Measurements from ENCODE around the gene LAMA3.

GRCh38 chr18:23847321-23847986 is 158.2 kb downstream of the LAMA3 start:
- TF ChIP-seq ZNF623 (tag by site-specific recombination; IDR thresholded peaks at IDR 0.05) (no peak), ZNF792 (tag by site-specific recombination; IDR thresholded peaks at IDR 0.05) (no peak), ZNF274 (IDR thresholded peaks at IDR 0.05; ENCODE audit: low read length) (no peak), ZNF274 (tag by site-specific recombination; IDR thresholded peaks at IDR 0.05; ENCODE audit: borderline replicate concordance) (no peak), ZBTB8A (tag by site-specific recombination; IDR thresholded peaks at IDR 0.05) (no peak), ZNF529 (tag by site-specific recombination; IDR thresholded peaks at IDR 0.05; ENCODE audit: insufficient replicate concordance) (no peak), CTCF (tag by site-specific recombination; IDR thresholded peaks at IDR 0.05) (no peak), ZBTB21 (tag by site-specific recombination; IDR thresholded peaks at IDR 0.05) (no peak), ZFP37 (tag by site-specific recombination; IDR thresholded peaks at IDR 0.05) (no peak), YY2 (tag by site-specific recombination; IDR thresholded peaks at IDR 0.05) (no peak), ELK4 (IDR thresholded peaks at IDR 0.05; ENCODE audit: borderline replicate concordance, low read depth, low read length) (no peak)
